Caco-2 (cell line): ENCODE measurements around the gene XPR1. TPM values are rescaled to one million over a fixed set of nuclear protein-coding genes. Genes with fewer than 3 reads are reported as not detected.

Source experiments
- BruUV-seq: library from RNA; stranded (reverse); fragments of 400-500 nt; replicated peaks from 2 replicates; lab custom pipeline; 2021; lab: Mats Ljungman, UMichigan
- CTCF ChIA-PET: fragments of 300-600 bp; sonication (Branson Sonifier 250); formaldehyde crosslinking; loops from one replicate; lab custom pipeline; 2022; ENCODE audit warnings: antibody characterized with exemption; lab: Charles Lee
- POLR2A ChIA-PET: fragments of 300-600 bp; sonication (Branson Sonifier 250); formaldehyde crosslinking; loops from one replicate; lab custom pipeline; 2022; ENCODE audit warnings: antibody characterized with exemption; lab: Charles Lee
- DNase-seq, 2 experiments: peaks; one replicate each; pipeline versions ENCODE4 v3.0.0 to v3.0.0-alpha.2; 2020 to 2022
- H3K27me3 ChIP-seq: replicated peaks from 2 replicates; pipeline ENCODE4 v1.6.0; 2011; ENCODE audit warnings: low read length; ENCODE audit not compliant: control insufficient read depth, insufficient read depth
- H3K36me3 ChIP-seq: 2 replicates; pipeline ENCODE4 v1.5.1; 2011; ENCODE audit warnings: low read length; ENCODE audit not compliant: control insufficient read depth, insufficient read depth
- H3K4me1 ChIP-seq: fragments of 250-450 bp; sonication (Bioruptor Pico); 2 replicates; pipeline ENCODE4 v1.5.1; 2020; ENCODE audit warnings: mild to moderate bottlenecking
- H3K4me3 ChIP-seq: 2 replicates; pipeline ENCODE4 v1.5.1; 2011; ENCODE audit warnings: low read depth, mild to moderate bottlenecking, control low read depth, low read length
- H3K9me3 ChIP-seq: fragments of 250-450 bp; sonication (Bioruptor Pico); 2 replicates; pipeline ENCODE4 v1.5.1; 2020; ENCODE audit warnings: mild to moderate bottlenecking, moderate library complexity
- H3K27ac Mint-ChIP-seq: one replicate; pipeline ENCODE4 v1.8.0; 2022; ENCODE audit warnings: mixed read lengths; ENCODE audit not compliant: unreplicated experiment
- H3K27me3 Mint-ChIP-seq: one replicate; pipeline ENCODE4 v1.8.0; 2022; ENCODE audit warnings: mixed read lengths; ENCODE audit not compliant: insufficient read depth, unreplicated experiment
- H3K36me3 Mint-ChIP-seq: one replicate; pipeline ENCODE4 v1.8.0; 2022; ENCODE audit warnings: mild to moderate bottlenecking, mixed read lengths; ENCODE audit not compliant: insufficient read depth, unreplicated experiment
- H3K4me1 Mint-ChIP-seq: one replicate; pipeline ENCODE4 v1.8.0; 2022; ENCODE audit warnings: low read depth, mixed read lengths; ENCODE audit not compliant: unreplicated experiment
- H3K4me3 Mint-ChIP-seq: one replicate; pipeline ENCODE4 v1.8.0; 2022; ENCODE audit warnings: mild to moderate bottlenecking, moderate library complexity, mixed read lengths; ENCODE audit not compliant: unreplicated experiment
- H3K9me3 Mint-ChIP-seq: one replicate; pipeline ENCODE4 v1.8.0; 2022; ENCODE audit warnings: mixed read lengths; ENCODE audit not compliant: unreplicated experiment
- intact Hi-C: fragments of 100-400 bp; cut with micrococcal nuclease; formaldehyde crosslinking; loops from one replicate; pipeline ENCODE4 v1.10.0; 2022; ENCODE audit not compliant: unreplicated experiment
- total RNA-seq: library from RNA; stranded (reverse); gene quantifications from 2 replicates; pipeline ENCODE4 v1.2.3, GENCODE V29; 2022
- TF ChIP-seq, protein P1 (sequence below), 2 experiments: fragments of 200-600 bp in 1 of 2; IDR thresholded peaks; 1 replicate in 1 of 2; 2 replicates in 1 of 2; pipeline versions ENCODE4 v1.5.1 to v1.8.0; 2011 to 2022; ENCODE audit warnings: antibody characterized with exemption in 1 of 2, control low read depth in 1 of 2, inconsistent platforms in 1 of 2, low read depth in 1 of 2, low read length in 1 of 2, mild to moderate bottlenecking in 1 of 2, moderate library complexity in 1 of 2; ENCODE audit not compliant: insufficient read depth in 1 of 2, severe bottlenecking in 1 of 2, unreplicated experiment in 1 of 2

Gene XPR1
- total RNA-seq, 1 experiment from 2014 or later, result 34.4 TPM

DNA sequence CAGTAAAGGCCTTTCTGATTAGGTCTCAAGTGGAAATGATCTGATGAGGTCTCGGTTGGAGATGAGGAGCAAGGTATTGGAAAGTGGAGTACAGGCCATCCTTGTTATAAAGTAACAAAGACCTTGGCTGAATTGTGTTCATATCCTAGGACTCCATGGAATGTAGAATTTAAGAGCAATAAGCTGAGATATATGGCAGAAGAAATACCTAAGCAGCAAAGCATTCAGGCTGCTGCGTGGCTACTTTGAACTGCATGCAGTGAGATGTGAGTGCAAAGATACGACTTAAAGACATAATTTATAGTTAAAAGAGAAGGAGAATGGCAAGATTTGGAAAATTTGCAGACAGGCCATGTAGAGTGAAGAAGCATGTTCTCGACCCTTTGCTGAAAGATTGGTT, 11.2 kb upstream of the XPR1 start:
- H3K27me3 Mint-ChIP-seq, result no peaks in the 10 kb centered on the region
- DNase-seq, result no peak
- intact Hi-C loops, result no loop called here
- Histone ChIP-seq H3K9me3 (no peaks in the 10 kb centered on the region), H3K27me3 (no peaks in the 10 kb centered on the region), H3K4me1 (peaks cover 2% of the 10 kb centered on the region), H3K4me3 (no peak overlapping the region), H3K36me3 (no peaks in the 10 kb centered on the region)
- H3K27ac Mint-ChIP-seq, result no peak overlapping the region
- TF ChIP-seq, protein P1, sequence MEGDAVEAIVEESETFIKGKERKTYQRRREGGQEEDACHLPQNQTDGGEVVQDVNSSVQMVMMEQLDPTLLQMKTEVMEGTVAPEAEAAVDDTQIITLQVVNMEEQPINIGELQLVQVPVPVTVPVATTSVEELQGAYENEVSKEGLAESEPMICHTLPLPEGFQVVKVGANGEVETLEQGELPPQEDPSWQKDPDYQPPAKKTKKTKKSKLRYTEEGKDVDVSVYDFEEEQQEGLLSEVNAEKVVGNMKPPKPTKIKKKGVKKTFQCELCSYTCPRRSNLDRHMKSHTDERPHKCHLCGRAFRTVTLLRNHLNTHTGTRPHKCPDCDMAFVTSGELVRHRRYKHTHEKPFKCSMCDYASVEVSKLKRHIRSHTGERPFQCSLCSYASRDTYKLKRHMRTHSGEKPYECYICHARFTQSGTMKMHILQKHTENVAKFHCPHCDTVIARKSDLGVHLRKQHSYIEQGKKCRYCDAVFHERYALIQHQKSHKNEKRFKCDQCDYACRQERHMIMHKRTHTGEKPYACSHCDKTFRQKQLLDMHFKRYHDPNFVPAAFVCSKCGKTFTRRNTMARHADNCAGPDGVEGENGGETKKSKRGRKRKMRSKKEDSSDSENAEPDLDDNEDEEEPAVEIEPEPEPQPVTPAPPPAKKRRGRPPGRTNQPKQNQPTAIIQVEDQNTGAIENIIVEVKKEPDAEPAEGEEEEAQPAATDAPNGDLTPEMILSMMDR (IDR thresholded peaks at IDR 0.05; ENCODE audit: insufficient read depth in 1 of 2, low read depth in 1 of 2, low read length in 1 of 2, severe bottlenecking in 1 of 2, unreplicated experiment in 1 of 2), result no peak
- H3K36me3 Mint-ChIP-seq, result no peaks in the 10 kb centered on the region
- CTCF ChIA-PET, result no interaction called here
- no peaks in the 10 kb centered on the region for H3K9me3 Mint-ChIP-seq
- H3K4me3 Mint-ChIP-seq, result no peak overlapping the region
- no TSS peak for BruUV-seq
- H3K4me1 Mint-ChIP-seq, result no peaks in the 10 kb centered on the region
- POLR2A ChIA-PET, result no interaction called here

DNA sequence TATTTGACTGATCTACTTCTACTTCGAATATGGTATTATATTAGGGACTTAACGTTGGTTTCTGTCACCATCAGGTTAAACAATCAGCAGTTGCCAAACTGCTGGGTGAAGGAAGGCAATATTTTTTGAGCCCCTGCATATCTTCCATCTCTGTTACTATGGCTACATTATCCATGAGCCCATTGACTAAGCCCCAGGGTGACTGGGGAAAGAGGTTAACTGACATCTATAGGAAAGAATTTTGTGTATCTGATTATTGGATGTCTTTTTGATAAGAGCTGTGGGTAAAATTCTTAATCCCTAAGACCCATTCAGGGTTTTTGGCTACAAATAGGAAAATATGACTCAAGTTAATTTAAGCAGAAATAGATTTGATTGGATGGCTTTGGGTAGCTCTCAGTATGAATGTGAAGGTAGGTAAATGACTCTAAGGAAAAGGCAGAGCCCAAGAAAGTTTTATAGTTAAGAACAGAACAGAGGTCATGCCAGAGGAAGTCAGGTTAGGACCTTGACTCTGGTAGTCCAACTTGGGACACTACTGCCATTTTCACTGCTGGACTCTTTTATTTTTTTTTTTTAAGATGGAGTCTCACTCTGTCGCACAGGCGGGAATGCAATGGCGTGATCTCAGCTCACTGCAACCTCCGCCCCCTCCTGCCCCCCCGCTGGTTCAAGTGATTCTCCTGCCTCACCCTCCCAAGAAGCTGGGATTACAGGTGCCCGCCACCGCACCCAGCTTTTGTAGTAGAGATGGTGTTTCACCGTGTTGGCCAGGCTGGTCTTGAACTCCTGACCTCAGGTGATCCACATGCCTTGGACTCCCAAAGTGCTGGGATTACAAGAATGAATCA, 8.9 kb upstream of the XPR1 start:
- Mint-ChIP-seq H3K4me3 (no peak overlapping the region), H3K4me1 (no peaks in the 10 kb centered on the region), H3K36me3 (no peaks in the 10 kb centered on the region), H3K27ac (no peak overlapping the region), H3K9me3 (no peaks in the 10 kb centered on the region), H3K27me3 (no peaks in the 10 kb centered on the region)
- Histone ChIP-seq H3K9me3 (no peaks in the 10 kb centered on the region), H3K27me3 (no peaks in the 10 kb centered on the region), H3K4me1 (no peaks in the 10 kb centered on the region), H3K4me3 (no peak overlapping the region), H3K36me3 (no peaks in the 10 kb centered on the region)
- TF ChIP-seq, protein P1 (IDR thresholded peaks at IDR 0.05; ENCODE audit: insufficient read depth in 1 of 2, low read depth in 1 of 2, low read length in 1 of 2, severe bottlenecking in 1 of 2, unreplicated experiment in 1 of 2), result no peak
- no TSS peak for BruUV-seq
- intact Hi-C loops, result no loop called here
- ChIA-PET CTCF (no interaction called here), POLR2A (no interaction called here)
- no peak for DNase-seq

DNA sequence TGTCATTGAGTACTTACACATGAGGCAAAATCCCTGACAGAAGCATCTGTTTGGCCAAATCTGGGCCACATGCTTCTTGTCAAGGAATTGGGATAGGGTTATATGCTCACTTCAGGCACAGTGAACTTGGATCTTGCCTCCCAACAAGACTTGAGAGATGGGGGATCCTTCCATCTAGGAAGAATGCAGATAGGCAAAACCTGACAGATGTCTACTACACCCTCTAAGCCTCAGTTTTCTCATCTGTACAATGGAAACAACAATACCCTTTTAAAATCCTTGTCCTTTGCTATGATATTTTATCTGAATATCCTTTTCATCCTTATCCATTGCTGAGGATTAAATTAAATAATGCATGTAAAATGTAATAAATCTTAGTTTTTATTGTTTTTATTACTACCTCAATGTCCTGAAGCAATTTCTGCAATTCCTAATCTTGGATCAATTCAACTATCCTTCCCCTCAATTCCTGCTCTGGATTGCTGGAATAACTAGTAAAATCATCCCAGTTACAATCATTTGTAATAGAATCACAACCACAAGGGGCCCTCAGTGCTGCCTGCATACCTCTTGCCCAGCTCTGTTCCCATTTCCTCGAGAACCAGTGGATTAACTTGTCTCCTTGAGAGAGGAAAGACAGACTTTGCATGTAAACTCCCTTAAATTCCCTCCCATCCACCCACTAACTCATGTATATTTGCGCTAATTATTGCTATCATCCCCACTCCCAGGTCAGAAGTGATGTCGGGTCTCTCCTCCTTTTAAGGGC, 8.1 kb upstream of the XPR1 start:
- no peaks in the 10 kb centered on the region for H3K9me3 Mint-ChIP-seq
- Histone ChIP-seq H3K4me1 (no peaks in the 10 kb centered on the region), H3K4me3 (no peak overlapping the region), H3K27me3 (no peaks in the 10 kb centered on the region), H3K9me3 (no peaks in the 10 kb centered on the region), H3K36me3 (no peaks in the 10 kb centered on the region)
- BruUV-seq, result no TSS peak
- H3K36me3 Mint-ChIP-seq, result no peaks in the 10 kb centered on the region
- intact Hi-C loops, result no loop called here
- H3K27ac Mint-ChIP-seq, result no peak overlapping the region
- POLR2A ChIA-PET, result no interaction called here
- H3K4me3 Mint-ChIP-seq, result no peak overlapping the region
- peak in 1 of 2 experiments; percentile 26 for DNase-seq
- H3K4me1 Mint-ChIP-seq, result no peaks in the 10 kb centered on the region
- no peaks in the 10 kb centered on the region for H3K27me3 Mint-ChIP-seq
- TF ChIP-seq, protein P1 (IDR thresholded peaks at IDR 0.05; ENCODE audit: insufficient read depth in 1 of 2, low read depth in 1 of 2, low read length in 1 of 2, severe bottlenecking in 1 of 2, unreplicated experiment in 1 of 2), result peak; percentile 22 to 28
- CTCF ChIA-PET, result no interaction called here
